ENCODE data around the gene PHF20. TPM values are rescaled to one million over a fixed set of nuclear protein-coding genes. Genes with fewer than 3 reads are reported as not detected.
A peak's percentile ranks its signal among the peaks of the same experiment; 100 is the strongest.

The PHF20 gene
- total and polyA plus RNA-seq, 2 of the 13 experiments (the other 11 are each of a cell fraction or from before 2014, with no cell fraction given): 22.8 to 34.1 TPM

DNA sequence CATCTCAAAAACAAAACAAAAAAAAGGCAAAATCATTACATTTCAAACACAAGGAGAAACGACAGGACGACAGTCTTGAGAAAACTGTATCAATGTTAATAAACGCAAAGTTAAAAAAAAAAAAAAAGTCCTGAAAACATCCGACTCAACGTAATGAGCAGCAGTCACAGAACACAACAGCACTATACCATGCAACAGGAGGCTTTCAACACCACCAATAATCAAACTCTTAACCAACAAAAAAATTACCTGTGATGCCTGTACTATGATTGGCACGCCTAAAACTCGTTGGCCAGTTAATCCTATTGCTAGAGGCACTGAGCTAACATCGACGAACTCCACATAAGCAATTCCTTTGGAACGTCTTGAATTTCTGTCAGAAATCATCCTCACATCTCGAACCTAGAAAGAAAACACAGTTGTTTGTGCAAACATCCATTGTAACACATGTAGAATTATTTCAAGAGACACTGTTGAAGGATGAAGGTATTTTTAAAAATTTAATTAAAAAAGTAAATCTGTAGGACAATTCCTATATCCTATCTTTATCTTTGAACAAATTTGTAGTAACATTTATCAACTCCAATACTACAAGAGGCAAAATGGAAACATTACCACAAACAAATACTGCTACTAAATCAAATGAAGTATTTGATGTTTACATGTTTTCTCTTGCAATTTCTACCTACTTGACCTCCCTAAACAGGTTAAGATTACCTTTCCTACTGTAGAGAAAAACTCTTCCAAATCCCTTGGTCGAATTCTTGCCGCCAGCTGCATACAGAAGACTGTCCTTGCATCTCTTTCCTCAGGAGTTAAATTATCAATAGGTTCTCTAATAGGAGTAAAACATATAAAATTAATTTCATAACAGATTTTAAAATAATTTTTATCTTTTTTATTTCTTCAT, 47.2 kb upstream of the PHF20 start (continued):
- peak; percentile 54 for TF ChIP-seq PRPF4 (IDR thresholded peaks at IDR 0.05; ENCODE audit: low read depth, low read length, poor library complexity, severe bottlenecking)
- no peak for TF ChIP-seq ZNF432 (CRISPR knock-in tag; IDR thresholded peaks at IDR 0.05; ENCODE audit: borderline replicate concordance)
- TF ChIP-seq YEATS2 (CRISPR knock-in tag; IDR thresholded peaks at IDR 0.05; ENCODE audit: borderline replicate concordance): 0 out of 2 replicates have a peak, but pooled peaks have one; percentile 11
- TF ChIP-seq, protein P1, sequence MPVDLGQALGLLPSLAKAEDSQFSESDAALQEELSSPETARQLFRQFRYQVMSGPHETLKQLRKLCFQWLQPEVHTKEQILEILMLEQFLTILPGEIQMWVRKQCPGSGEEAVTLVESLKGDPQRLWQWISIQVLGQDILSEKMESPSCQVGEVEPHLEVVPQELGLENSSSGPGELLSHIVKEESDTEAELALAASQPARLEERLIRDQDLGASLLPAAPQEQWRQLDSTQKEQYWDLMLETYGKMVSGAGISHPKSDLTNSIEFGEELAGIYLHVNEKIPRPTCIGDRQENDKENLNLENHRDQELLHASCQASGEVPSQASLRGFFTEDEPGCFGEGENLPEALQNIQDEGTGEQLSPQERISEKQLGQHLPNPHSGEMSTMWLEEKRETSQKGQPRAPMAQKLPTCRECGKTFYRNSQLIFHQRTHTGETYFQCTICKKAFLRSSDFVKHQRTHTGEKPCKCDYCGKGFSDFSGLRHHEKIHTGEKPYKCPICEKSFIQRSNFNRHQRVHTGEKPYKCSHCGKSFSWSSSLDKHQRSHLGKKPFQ (CRISPR knock-in tag; IDR thresholded peaks at IDR 0.05; ENCODE audit: insufficient replicate concordance): peak; percentile 12
- peak; percentile 68 for TF ChIP-seq RBFOX2 (IDR thresholded peaks at IDR 0.05; ENCODE audit: low read depth, low read length)
- TF ChIP-seq PAF1 (CRISPR knock-in tag; IDR thresholded peaks at IDR 0.05): peak; percentile 76; the same call in 1 of the 2 replicates
- 0 out of 2 replicates have a peak, but pooled peaks have one; percentile 6 for TF ChIP-seq KMT2B (CRISPR knock-in tag; IDR thresholded peaks at IDR 0.05)
- no peak for TF ChIP-seq KMT2A (CRISPR knock-in tag; IDR thresholded peaks at IDR 0.05)
- TF ChIP-seq, protein P2, sequence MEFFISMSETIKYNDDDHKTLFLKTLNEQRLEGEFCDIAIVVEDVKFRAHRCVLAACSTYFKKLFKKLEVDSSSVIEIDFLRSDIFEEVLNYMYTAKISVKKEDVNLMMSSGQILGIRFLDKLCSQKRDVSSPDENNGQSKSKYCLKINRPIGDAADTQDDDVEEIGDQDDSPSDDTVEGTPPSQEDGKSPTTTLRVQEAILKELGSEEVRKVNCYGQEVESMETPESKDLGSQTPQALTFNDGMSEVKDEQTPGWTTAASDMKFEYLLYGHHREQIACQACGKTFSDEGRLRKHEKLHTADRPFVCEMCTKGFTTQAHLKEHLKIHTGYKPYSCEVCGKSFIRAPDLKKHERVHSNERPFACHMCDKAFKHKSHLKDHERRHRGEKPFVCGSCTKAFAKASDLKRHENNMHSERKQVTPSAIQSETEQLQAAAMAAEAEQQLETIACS (CRISPR knock-in tag; IDR thresholded peaks at IDR 0.05): no peak
- TF ChIP-seq, protein P3, sequence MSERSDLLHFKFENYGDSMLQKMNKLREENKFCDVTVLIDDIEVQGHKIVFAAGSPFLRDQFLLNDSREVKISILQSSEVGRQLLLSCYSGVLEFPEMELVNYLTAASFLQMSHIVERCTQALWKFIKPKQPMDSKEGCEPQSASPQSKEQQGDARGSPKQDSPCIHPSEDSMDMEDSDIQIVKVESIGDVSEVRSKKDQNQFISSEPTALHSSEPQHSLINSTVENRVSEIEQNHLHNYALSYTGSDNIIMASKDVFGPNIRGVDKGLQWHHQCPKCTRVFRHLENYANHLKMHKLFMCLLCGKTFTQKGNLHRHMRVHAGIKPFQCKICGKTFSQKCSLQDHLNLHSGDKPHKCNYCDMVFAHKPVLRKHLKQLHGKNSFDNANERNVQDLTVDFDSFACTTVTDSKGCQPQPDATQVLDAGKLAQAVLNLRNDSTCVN (CRISPR knock-in tag; IDR thresholded peaks at IDR 0.05; ENCODE audit: borderline replicate concordance): no peak
- no peak for TF ChIP-seq ZNF343 (CRISPR knock-in tag; IDR thresholded peaks at IDR 0.05)
